Natural killer cell (primary cell): Measurements from ENCODE around the gene FAM110D. TPM values are rescaled to one million over a fixed set of nuclear protein-coding genes. Genes with fewer than 3 reads are reported as not detected.

Experiments
- ATAC-seq, 3 donors: fragments of 150-1000 bp in 2 of 3; fragments of 200-7000 bp in 1 of 3; cut with Tn5 transposase; 1 replicate in 1 of 3; 2 replicates in 2 of 3; pipeline ENCODE4 v1.10.0; 2021; ENCODE audit warnings: mild to moderate bottlenecking in 2 of 3, moderate library complexity in 2 of 3
- DNase-seq, 2 donors: peaks; one replicate each; pipeline versions ENCODE4 v3.0.0 to v3.0.0-alpha.2; 2013 to 2021; ENCODE audit warnings: mixed read lengths in 1 of 2
- H3K27ac ChIP-seq: one replicate; pipeline ENCODE4 v1.5.1; 2013; ENCODE audit warnings: mild to moderate bottlenecking, low read length
- H3K27me3 ChIP-seq: one replicate; pipeline ENCODE4 v1.6.1; 2013; ENCODE audit warnings: low read length; ENCODE audit not compliant: control insufficient read depth, insufficient read depth
- H3K36me3 ChIP-seq: one replicate; pipeline ENCODE4 v1.6.1; 2013; ENCODE audit warnings: low read length; ENCODE audit not compliant: control insufficient read depth, insufficient read depth
- H3K4me1 ChIP-seq: one replicate; pipeline ENCODE4 v1.6.1; 2013; ENCODE audit warnings: low read length; ENCODE audit not compliant: control insufficient read depth, insufficient read depth
- H3K4me3 ChIP-seq: one replicate; pipeline ENCODE4 v1.5.1; 2013; ENCODE audit warnings: low read length
- H3K9me3 ChIP-seq: one replicate; pipeline ENCODE4 v1.6.1; 2013; ENCODE audit warnings: low read length; ENCODE audit not compliant: control insufficient read depth, insufficient read depth
- H3K27ac Mint-ChIP-seq, 2 donors: one replicate each; pipeline ENCODE4 v1.8.0; 2022; ENCODE audit warnings: mild to moderate bottlenecking in 2 of 2, mixed read lengths in 2 of 2, moderate library complexity in 1 of 2
- H3K27me3 Mint-ChIP-seq, 2 donors: one replicate each; pipeline ENCODE4 v1.8.0; 2022; ENCODE audit warnings: low read depth in 2 of 2, mixed read lengths in 2 of 2
- H3K36me3 Mint-ChIP-seq: one replicate; pipeline ENCODE4 v1.8.0; 2022; ENCODE audit warnings: mixed read lengths
- H3K4me1 Mint-ChIP-seq, 2 donors: one replicate each; pipeline ENCODE4 v1.8.0; 2022; ENCODE audit warnings: mixed read lengths in 2 of 2
- H3K4me3 Mint-ChIP-seq: one replicate; pipeline ENCODE4 v1.8.0; 2022; ENCODE audit warnings: mild to moderate bottlenecking, moderate library complexity, mixed read lengths
- H3K9me3 Mint-ChIP-seq, 2 donors: one replicate each; pipeline ENCODE4 v1.8.0; 2022; ENCODE audit warnings: mixed read lengths in 2 of 2
- CTCF ChIP-seq: fragments of 200-600 bp; IDR thresholded peaks from one replicate; pipeline ENCODE4 v1.8.0; 2022; ENCODE audit warnings: antibody characterized with exemption
- WGBS: methylation state at CpG from one replicate; pipeline ENCODE4 v1.1.7; 2013; ENCODE audit warnings: missing lambda C conversion rate; ENCODE audit not compliant: insufficient coverage; 5-methylcytosine and 5-hydroxymethylcytosine counted together
- intact Hi-C: fragments of 100-400 bp; cut with micrococcal nuclease; formaldehyde crosslinking; loops from one replicate; pipeline ENCODE4 v1.14.2; 2022
- total RNA-seq, 4 donors: library from RNA; stranded (reverse); fragments of 120-200 nt in 1 of 4; gene quantifications; one replicate each; pipeline versions ENCODE4 v1.2.3 to v1.2.4, GENCODE V29; 2013 to 2022

Gene FAM110D
- total RNA-seq, 3 donors from 2014 or later (not counting 1 experiment from before 2014, with no cell fraction given), result not detected

GRCh38 chr1:26145960-26146294 lies 13.0 kb upstream of the FAM110D start:
- Mint-ChIP-seq H3K4me3 (no peak overlapping the region), H3K36me3 (no peaks in the 10 kb centered on the region), H3K27ac (no peak overlapping the region), H3K9me3 (no peaks in the 10 kb centered on the region), H3K27me3 (peaks cover 22 to 30% of the 10 kb centered on the region in 2 donors), H3K4me1 (peaks cover 0 to 5% of the 10 kb centered on the region in 2 donors)
- no peaks in the 10 kb centered on the region for H3K36me3 ChIP-seq
- H3K4me3 ChIP-seq, result no peak overlapping the region
- H3K27me3 ChIP-seq, result no peaks in the 10 kb centered on the region
- DNase-seq (no peak), ATAC-seq (no peak)
- no peak overlapping the region for H3K27ac ChIP-seq
- no peaks in the 10 kb centered on the region for H3K9me3 ChIP-seq
- H3K4me1 ChIP-seq, result peaks cover 4% of the 10 kb centered on the region
- TF ChIP-seq CTCF, result no peak
- intact Hi-C loops, result loop anchor here (1.0 to 5.0 kb wide), 2 partner anchors 41 to 109 kb away; no protein-coding TSS in a partner anchor
- 70% methylated on average over 6 of the region's 6 CpGs for WGBS

GRCh38 chr1:26148887-26149286 lies 10.0 kb upstream of the FAM110D start:
- H3K36me3 Mint-ChIP-seq, result no peaks in the 10 kb centered on the region
- Histone ChIP-seq H3K36me3 (no peaks in the 10 kb centered on the region), H3K9me3 (no peaks in the 10 kb centered on the region), H3K27ac (no peak overlapping the region), H3K4me3 (no peak overlapping the region), H3K4me1 (peaks cover 4% of the 10 kb centered on the region), H3K27me3 (no peaks in the 10 kb centered on the region)
- intact Hi-C loops, result loop anchor here (5.0 kb wide), 1 partner anchor 112 kb away; no protein-coding TSS in a partner anchor
- H3K4me3 Mint-ChIP-seq, result no peak overlapping the region
- H3K27ac Mint-ChIP-seq, result no peak overlapping the region
- H3K9me3 Mint-ChIP-seq, result no peaks in the 10 kb centered on the region
- H3K4me1 Mint-ChIP-seq, result peaks cover 0 to 5% of the 10 kb centered on the region in 2 donors
- DNase-seq (no peak), ATAC-seq (no peak)
- peaks cover 18 to 20% of the 10 kb centered on the region in 2 donors for H3K27me3 Mint-ChIP-seq
- no peak for TF ChIP-seq CTCF

- Histone ChIP-seq H3K4me3 (no peak overlapping the region), H3K9me3 (no peaks in the 10 kb centered on the region), H3K27ac (no peak overlapping the region), H3K27me3 (peaks cover 12% of the 10 kb centered on the region), H3K36me3 (no peaks in the 10 kb centered on the region), H3K4me1 (peaks cover 4% of the 10 kb centered on the region)
- Mint-ChIP-seq H3K36me3 (no peaks in the 10 kb centered on the region), H3K9me3 (no peaks in the 10 kb centered on the region), H3K4me1 (peaks cover 0 to 5% of the 10 kb centered on the region in 2 donors), H3K4me3 (no peak overlapping the region), H3K27ac (no peak overlapping the region), H3K27me3 (peaks cover 34 to 38% of the 10 kb centered on the region in 2 donors)
- intact Hi-C loops, result no loop called here
- DNase-seq, result no peak
- no peak for ATAC-seq
- TF ChIP-seq CTCF, result no peak
- WGBS, result 83% methylated on average over 5 of the region's 5 CpGs
These were observed 4.8 kb upstream of the FAM110D start for GRCh38 chr1:26153966-26154532.

GRCh38 chr1:26154750-26155149 lies 4.1 kb upstream of the FAM110D start:
- intact Hi-C loops, result no loop called here
- DNase-seq (no peak), ATAC-seq (no peak)
- no peaks in the 10 kb centered on the region for H3K9me3 Mint-ChIP-seq
- H3K27me3 Mint-ChIP-seq, result peaks cover 35 to 41% of the 10 kb centered on the region in 2 donors
- no peaks in the 10 kb centered on the region for H3K36me3 ChIP-seq
- H3K4me3 Mint-ChIP-seq, result no peak overlapping the region
- no peaks in the 10 kb centered on the region for H3K36me3 Mint-ChIP-seq
- H3K27me3 ChIP-seq, result peaks cover 12% of the 10 kb centered on the region
- peaks cover 4% of the 10 kb centered on the region for H3K4me1 ChIP-seq
- no peak overlapping the region for H3K27ac Mint-ChIP-seq
- 78% methylated on average over 9 of the region's 9 CpGs for WGBS
- H3K27ac ChIP-seq, result no peak overlapping the region
- no peak overlapping the region for H3K4me3 ChIP-seq
- no peak for TF ChIP-seq CTCF
- H3K4me1 Mint-ChIP-seq, result peaks cover 0 to 5% of the 10 kb centered on the region in 2 donors
- H3K9me3 ChIP-seq, result no peaks in the 10 kb centered on the region
